GM23338 (cell line): ENCODE data around the gene PXMP2. TPM values are rescaled to one million over a fixed set of nuclear protein-coding genes. Genes with fewer than 3 reads are reported as not detected.

ENCODE experiments used
- ATAC-seq: fragments of 200-7000 bp; cut with Tn5 transposase; 3 replicates; pipeline ENCODE4 v1.9.1; 2020
- DNase-seq: peaks from one replicate; pipeline ENCODE4 v3.0.0-alpha.2; 2015; ENCODE audit warnings: low spot score
- H2AFZ ChIP-seq: fragments of 200-600 bp; sonication (generic); 2 replicates; pipeline ENCODE4 v1.8.0; 2016; ENCODE audit warnings: antibody characterized with exemption, mild to moderate bottlenecking, moderate library complexity
- H3F3A ChIP-seq: fragments of 200-600 bp; sonication (generic); replicated peaks from 2 replicates; pipeline ENCODE4 v1.8.0; 2017; ENCODE audit warnings: antibody characterized with exemption, mixed run types, low read depth
- H3K27ac ChIP-seq: fragments of 200-600 bp; sonication (generic); 2 replicates; pipeline ENCODE4 v1.6.1; 2016; ENCODE audit warnings: low read depth
- H3K27me3 ChIP-seq: fragments of 200-600 bp; sonication (generic); 2 replicates; pipeline ENCODE4 v1.8.0; 2016; ENCODE audit warnings: mild to moderate bottlenecking, mixed run types, moderate library complexity; ENCODE audit not compliant: insufficient read depth
- H3K36me3 ChIP-seq: fragments of 200-600 bp; sonication (generic); 2 replicates; pipeline ENCODE4 v1.8.0; 2016; ENCODE audit warnings: mild to moderate bottlenecking; ENCODE audit not compliant: insufficient read depth
- H3K4me1 ChIP-seq: fragments of 200-600 bp; sonication (generic); 2 replicates; pipeline ENCODE4 v1.8.0; 2016; ENCODE audit warnings: mild to moderate bottlenecking, moderate library complexity; ENCODE audit not compliant: insufficient read depth
- H3K4me2 ChIP-seq: fragments of 200-600 bp; sonication (generic); 2 replicates; pipeline ENCODE4 v1.7.1; 2017; ENCODE audit warnings: mixed run types
- H3K4me3 ChIP-seq: fragments of 200-600 bp; sonication (generic); 2 replicates; pipeline ENCODE4 v1.6.1; 2016; ENCODE audit warnings: mixed run types
- H3K79me2 ChIP-seq: fragments of 200-600 bp; sonication (generic); replicated peaks from 2 replicates; pipeline ENCODE4 v1.8.0; 2017; ENCODE audit warnings: mild to moderate bottlenecking; ENCODE audit not compliant: insufficient read depth
- H3K9me2 ChIP-seq: fragments of 200-600 bp; sonication (generic); 2 replicates; pipeline ENCODE4 v1.8.0; 2017; ENCODE audit not compliant: insufficient read depth
- H4K20me1 ChIP-seq: fragments of 200-600 bp; sonication (generic); replicated peaks from 2 replicates; pipeline ENCODE4 v1.8.0; 2017; ENCODE audit warnings: mild to moderate bottlenecking; ENCODE audit not compliant: insufficient read depth
- H3K27ac Mint-ChIP-seq: 2 replicates; pipeline ENCODE4 v1.8.0; 2020; ENCODE audit warnings: inconsistent platforms, mild to moderate bottlenecking, moderate library complexity, mixed read lengths
- H3K27me3 Mint-ChIP-seq: 3 replicates; pipeline ENCODE4 v1.8.0; 2022; ENCODE audit warnings: low read depth, mild to moderate bottlenecking, moderate library complexity, mixed read lengths, inconsistent platforms; ENCODE audit not compliant: insufficient read depth, poor library complexity
- H3K36me3 Mint-ChIP-seq: 3 replicates; pipeline ENCODE4 v1.8.0; 2021; ENCODE audit warnings: low read depth, mild to moderate bottlenecking, inconsistent platforms, moderate library complexity, mixed read lengths
- H3K4me1 Mint-ChIP-seq: 3 replicates; pipeline ENCODE4 v1.8.0; 2020; ENCODE audit warnings: mild to moderate bottlenecking, inconsistent platforms, mixed read lengths
- H3K4me3 Mint-ChIP-seq: 3 replicates; pipeline ENCODE4 v1.8.0; 2021; ENCODE audit warnings: moderate library complexity, mild to moderate bottlenecking, inconsistent platforms, mixed read lengths
- H3K9me3 Mint-ChIP-seq: 3 replicates; pipeline ENCODE4 v1.8.0; 2020; ENCODE audit warnings: moderate library complexity, mild to moderate bottlenecking, inconsistent platforms, mixed read lengths
- CREB1 ChIP-seq: fragments of 250-450 bp; sonication (Bioruptor Pico); IDR thresholded peaks from 2 replicates; pipeline ENCODE4 v1.5.0; 2020; ENCODE audit warnings: low read depth, mild to moderate bottlenecking, moderate library complexity
- CTCF ChIP-seq, 2 experiments: fragments of 200-600 bp in 1 of 2; sonication (generic) in 1 of 2; conservative IDR thresholded peaks; 2 replicates each; pipeline versions ENCODE4 v1.5.1 to v1.6.1; 2016 to 2017; ENCODE audit warnings: antibody characterized with exemption in 2 of 2, low read depth in 2 of 2, mild to moderate bottlenecking in 2 of 2, moderate library complexity in 1 of 2
- EZH2 ChIP-seq: fragments of 200-600 bp; sonication (generic); IDR thresholded peaks from one replicate; pipeline ENCODE4 v1.8.0; 2017; ENCODE audit warnings: antibody characterized with exemption, mild to moderate bottlenecking, low read depth; ENCODE audit not compliant: unreplicated experiment
- NANOG ChIP-seq: IDR thresholded peaks from 2 replicates; pipeline ENCODE4 v1.6.1; 2016; ENCODE audit warnings: antibody characterized with exemption, borderline replicate concordance
- ZNF114 ChIP-seq: fragments of 250-450 bp; sonication (Bioruptor Pico); IDR thresholded peaks from 2 replicates; pipeline ENCODE4 v1.5.0; 2020; ENCODE audit warnings: mild to moderate bottlenecking, moderate library complexity
- polyA plus RNA-seq: library from polyadenylated mRNA; unstranded; fragments of >200 nt; fragmentation: Nextera tagmentation; extraction: Ambion mirVana; gene quantifications from 2 replicates; pipeline ENCODE4 v1.2.1, GENCODE V29; 2016
- total RNA-seq: library from RNA; depleted of rRNA; stranded (reverse); fragments of >200 nt; shearing (Covaris generic); gene quantifications from 2 replicates; pipeline ENCODE4 v1.2.3, GENCODE V29; 2014
- TF ChIP-seq, protein P1 (sequence below): fragments of 250-450 bp; sonication (Bioruptor Pico); IDR thresholded peaks from 2 replicates; pipeline ENCODE4 v1.5.0; 2020; ENCODE audit warnings: mild to moderate bottlenecking, moderate library complexity
- TF ChIP-seq, protein P2 (sequence below): IDR thresholded peaks from 2 replicates; pipeline ENCODE4 v1.6.1; 2016; ENCODE audit warnings: antibody characterized with exemption

PXMP2 gene
- total and polyA plus RNA-seq, 2 experiments from 2014 or later, result 17.3 to 19.7 TPM

DNA sequence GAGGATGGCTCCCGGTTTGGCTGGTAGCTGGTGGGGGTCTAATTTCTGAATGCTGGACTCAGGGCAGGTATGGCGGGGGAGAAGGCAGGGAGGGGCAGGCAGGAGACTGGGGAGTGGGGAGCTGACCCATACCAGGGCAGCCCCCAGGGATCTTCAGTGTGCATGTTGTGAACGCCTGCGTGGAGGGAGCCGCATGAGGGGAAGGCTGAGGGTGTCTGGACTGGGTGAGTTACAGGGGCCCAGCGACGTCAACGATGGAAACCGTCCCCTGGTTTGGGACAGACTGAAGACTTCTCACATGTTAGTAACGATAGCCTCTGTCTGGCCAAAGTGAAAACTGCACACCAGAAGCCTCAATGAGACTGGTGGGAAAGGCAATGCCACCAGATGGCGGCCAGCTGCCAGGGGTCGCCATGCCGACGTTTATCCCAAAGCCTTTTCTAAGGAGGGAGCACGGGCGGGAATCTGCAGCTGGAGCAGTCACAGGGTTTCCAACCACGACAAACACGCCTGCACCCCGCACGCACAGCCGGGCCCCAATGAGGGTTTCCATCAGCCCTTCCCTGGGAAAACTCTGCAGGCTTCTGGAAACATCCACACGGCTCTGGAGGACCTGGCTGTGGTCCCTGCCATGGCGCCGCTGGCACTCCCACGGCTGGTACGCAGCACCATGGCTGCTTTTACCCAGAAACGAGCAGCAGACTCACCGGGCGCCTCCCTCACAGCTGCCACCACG lies 37.3 kb downstream of the PXMP2 start:
- H3K27ac ChIP-seq, result no peak overlapping the region
- Mint-ChIP-seq H3K27ac (no peak overlapping the region), H3K4me3 (no peak overlapping the region), H3K9me3 (peaks cover 11% of the 10 kb centered on the region), H3K36me3 (peaks cover 88% of the 10 kb centered on the region), H3K27me3 (peaks cover 30% of the 10 kb centered on the region), H3K4me1 (no peaks in the 10 kb centered on the region; the same call in 2 of the 3 replicates)
- peaks cover 19% of the 10 kb centered on the region for H3K36me3 ChIP-seq
- peaks cover 6% of the 10 kb centered on the region for H3K79me2 ChIP-seq
- DNase-seq, result no peak
- no peaks in the 10 kb centered on the region for H3K9me2 ChIP-seq
- peaks cover 21% of the 10 kb centered on the region for H4K20me1 ChIP-seq
- ATAC-seq, result no peak
- no peak overlapping the region for H2AFZ ChIP-seq
- peaks cover 17% of the 10 kb centered on the region for H3F3A ChIP-seq
- no peak overlapping the region for H3K4me3 ChIP-seq
- TF ChIP-seq CTCF (conservative IDR thresholded peaks at IDR 0.05; ENCODE audit: low read depth in 2 of 2) (no peak), CREB1 (CRISPR knock-in tag) (no peak), NANOG (no peak), EZH2 (no peak), ZNF114 (no peak)
- TF ChIP-seq, protein P1, sequence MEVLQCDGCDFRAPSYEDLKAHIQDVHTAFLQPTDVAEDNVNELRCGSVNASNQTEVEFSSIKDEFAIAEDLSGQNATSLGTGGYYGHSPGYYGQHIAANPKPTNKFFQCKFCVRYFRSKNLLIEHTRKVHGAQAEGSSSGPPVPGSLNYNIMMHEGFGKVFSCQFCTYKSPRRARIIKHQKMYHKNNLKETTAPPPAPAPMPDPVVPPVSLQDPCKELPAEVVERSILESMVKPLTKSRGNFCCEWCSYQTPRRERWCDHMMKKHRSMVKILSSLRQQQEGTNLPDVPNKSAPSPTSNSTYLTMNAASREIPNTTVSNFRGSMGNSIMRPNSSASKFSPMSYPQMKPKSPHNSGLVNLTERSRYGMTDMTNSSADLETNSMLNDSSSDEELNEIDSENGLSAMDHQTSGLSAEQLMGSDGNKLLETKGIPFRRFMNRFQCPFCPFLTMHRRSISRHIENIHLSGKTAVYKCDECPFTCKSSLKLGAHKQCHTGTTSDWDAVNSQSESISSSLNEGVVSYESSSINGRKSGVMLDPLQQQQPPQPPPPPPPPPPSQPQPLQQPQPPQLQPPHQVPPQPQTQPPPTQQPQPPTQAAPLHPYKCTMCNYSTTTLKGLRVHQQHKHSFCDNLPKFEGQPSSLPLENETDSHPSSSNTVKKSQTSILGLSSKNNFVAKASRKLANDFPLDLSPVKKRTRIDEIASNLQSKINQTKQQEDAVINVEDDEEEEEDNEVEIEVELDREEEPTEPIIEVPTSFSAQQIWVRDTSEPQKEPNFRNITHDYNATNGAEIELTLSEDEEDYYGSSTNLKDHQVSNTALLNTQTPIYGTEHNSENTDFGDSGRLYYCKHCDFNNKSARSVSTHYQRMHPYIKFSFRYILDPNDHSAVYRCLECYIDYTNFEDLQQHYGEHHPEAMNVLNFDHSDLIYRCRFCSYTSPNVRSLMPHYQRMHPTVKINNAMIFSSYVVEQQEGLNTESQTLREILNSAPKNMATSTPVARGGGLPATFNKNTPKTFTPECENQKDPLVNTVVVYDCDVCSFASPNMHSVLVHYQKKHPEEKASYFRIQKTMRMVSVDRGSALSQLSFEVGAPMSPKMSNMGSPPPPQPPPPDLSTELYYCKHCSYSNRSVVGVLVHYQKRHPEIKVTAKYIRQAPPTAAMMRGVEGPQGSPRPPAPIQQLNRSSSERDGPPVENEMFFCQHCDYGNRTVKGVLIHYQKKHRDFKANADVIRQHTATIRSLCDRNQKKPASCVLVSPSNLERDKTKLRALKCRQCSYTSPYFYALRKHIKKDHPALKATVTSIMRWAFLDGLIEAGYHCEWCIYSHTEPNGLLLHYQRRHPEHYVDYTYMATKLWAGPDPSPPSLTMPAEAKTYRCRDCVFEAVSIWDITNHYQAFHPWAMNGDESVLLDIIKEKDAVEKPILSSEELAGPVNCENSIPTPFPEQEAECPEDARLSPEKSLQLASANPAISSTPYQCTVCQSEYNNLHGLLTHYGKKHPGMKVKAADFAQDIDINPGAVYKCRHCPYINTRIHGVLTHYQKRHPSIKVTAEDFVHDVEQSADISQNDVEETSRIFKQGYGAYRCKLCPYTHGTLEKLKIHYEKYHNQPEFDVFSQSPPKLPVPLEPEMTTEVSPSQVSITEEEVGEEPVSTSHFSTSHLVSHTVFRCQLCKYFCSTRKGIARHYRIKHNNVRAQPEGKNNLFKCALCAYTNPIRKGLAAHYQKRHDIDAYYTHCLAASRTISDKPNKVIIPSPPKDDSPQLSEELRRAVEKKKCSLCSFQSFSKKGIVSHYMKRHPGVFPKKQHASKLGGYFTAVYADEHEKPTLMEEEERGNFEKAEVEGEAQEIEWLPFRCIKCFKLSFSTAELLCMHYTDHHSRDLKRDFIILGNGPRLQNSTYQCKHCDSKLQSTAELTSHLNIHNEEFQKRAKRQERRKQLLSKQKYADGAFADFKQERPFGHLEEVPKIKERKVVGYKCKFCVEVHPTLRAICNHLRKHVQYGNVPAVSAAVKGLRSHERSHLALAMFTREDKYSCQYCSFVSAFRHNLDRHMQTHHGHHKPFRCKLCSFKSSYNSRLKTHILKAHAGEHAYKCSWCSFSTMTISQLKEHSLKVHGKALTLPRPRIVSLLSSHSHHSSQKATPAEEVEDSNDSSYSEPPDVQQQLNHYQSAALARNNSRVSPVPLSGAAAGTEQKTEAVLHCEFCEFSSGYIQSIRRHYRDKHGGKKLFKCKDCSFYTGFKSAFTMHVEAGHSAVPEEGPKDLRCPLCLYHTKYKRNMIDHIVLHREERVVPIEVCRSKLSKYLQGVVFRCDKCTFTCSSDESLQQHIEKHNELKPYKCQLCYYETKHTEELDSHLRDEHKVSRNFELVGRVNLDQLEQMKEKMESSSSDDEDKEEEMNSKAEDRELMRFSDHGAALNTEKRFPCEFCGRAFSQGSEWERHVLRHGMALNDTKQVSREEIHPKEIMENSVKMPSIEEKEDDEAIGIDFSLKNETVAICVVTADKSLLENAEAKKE, result no peak
- TF ChIP-seq, protein P2, sequence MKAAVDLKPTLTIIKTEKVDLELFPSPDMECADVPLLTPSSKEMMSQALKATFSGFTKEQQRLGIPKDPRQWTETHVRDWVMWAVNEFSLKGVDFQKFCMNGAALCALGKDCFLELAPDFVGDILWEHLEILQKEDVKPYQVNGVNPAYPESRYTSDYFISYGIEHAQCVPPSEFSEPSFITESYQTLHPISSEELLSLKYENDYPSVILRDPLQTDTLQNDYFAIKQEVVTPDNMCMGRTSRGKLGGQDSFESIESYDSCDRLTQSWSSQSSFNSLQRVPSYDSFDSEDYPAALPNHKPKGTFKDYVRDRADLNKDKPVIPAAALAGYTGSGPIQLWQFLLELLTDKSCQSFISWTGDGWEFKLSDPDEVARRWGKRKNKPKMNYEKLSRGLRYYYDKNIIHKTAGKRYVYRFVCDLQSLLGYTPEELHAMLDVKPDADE, result no peak
- H3K4me2 ChIP-seq, result no peak overlapping the region
- H3K27me3 ChIP-seq, result no peaks in the 10 kb centered on the region
- H3K4me1 ChIP-seq, result no peaks in the 10 kb centered on the region
